ENCODE results near the gene CACNA2D2. TPM values are rescaled to one million over a fixed set of nuclear protein-coding genes. Genes with fewer than 3 reads are reported as not detected.

Gene CACNA2D2
- total RNA-seq, 1 donor from 2014 or later, result 17.3 TPM

- Mint-ChIP-seq H3K27me3 (ENCODE audit: unreplicated experiment) (peaks cover 15% of the 10 kb centered on the region), H3K27ac (ENCODE audit: unreplicated experiment) (no peak overlapping the region), H3K36me3 (ENCODE audit: low read depth, unreplicated experiment) (no peaks in the 10 kb centered on the region), H3K4me1 (ENCODE audit: unreplicated experiment) (no peaks in the 10 kb centered on the region), H3K9me3 (ENCODE audit: unreplicated experiment) (no peaks in the 10 kb centered on the region), H3K4me3 (ENCODE audit: unreplicated experiment) (no peak overlapping the region)
- TF ChIP-seq, protein P1, sequence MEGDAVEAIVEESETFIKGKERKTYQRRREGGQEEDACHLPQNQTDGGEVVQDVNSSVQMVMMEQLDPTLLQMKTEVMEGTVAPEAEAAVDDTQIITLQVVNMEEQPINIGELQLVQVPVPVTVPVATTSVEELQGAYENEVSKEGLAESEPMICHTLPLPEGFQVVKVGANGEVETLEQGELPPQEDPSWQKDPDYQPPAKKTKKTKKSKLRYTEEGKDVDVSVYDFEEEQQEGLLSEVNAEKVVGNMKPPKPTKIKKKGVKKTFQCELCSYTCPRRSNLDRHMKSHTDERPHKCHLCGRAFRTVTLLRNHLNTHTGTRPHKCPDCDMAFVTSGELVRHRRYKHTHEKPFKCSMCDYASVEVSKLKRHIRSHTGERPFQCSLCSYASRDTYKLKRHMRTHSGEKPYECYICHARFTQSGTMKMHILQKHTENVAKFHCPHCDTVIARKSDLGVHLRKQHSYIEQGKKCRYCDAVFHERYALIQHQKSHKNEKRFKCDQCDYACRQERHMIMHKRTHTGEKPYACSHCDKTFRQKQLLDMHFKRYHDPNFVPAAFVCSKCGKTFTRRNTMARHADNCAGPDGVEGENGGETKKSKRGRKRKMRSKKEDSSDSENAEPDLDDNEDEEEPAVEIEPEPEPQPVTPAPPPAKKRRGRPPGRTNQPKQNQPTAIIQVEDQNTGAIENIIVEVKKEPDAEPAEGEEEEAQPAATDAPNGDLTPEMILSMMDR (IDR thresholded peaks at IDR 0.05; ENCODE audit: unreplicated experiment), result no peak
- no peak for DNase-seq (ENCODE audit: low spot score)
Observed at GRCh38 chr3:50510325-50510724, 6.9 kb upstream of the CACNA2D2 start.

- no peak for DNase-seq (ENCODE audit: low spot score)
- no peak overlapping the region for H3K27ac Mint-ChIP-seq (ENCODE audit: unreplicated experiment)
Observed at GRCh38 chr3:50509715-50510114, 6.3 kb upstream of the CACNA2D2 start.

DNA sequence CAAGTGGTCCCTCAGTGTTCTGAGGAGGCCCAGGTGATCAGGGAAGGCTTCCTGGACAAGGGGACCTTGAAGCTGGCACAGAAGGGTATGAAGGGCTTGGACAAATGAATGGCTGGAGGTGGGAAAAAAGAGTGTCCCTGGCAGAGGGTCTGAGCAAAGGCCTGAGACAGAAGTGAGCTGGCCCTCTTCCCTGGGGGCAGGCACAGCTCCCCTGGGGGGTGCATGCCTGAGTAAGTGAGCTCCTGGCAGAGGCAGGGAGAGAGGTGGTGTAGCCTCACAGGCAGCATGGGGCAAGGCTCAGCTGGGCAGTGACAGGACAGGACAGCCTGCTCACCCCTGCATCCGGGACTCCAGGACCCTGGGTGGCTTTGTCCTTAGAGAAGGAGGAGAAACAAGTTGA, 5.4 kb upstream of the CACNA2D2 start:
- Mint-ChIP-seq H3K4me3 (ENCODE audit: unreplicated experiment) (no peak overlapping the region), H3K36me3 (ENCODE audit: low read depth, unreplicated experiment) (no peaks in the 10 kb centered on the region), H3K27ac (ENCODE audit: unreplicated experiment) (no peak overlapping the region), H3K27me3 (ENCODE audit: unreplicated experiment) (peaks cover 17% of the 10 kb centered on the region), H3K9me3 (ENCODE audit: unreplicated experiment) (no peaks in the 10 kb centered on the region), H3K4me1 (ENCODE audit: unreplicated experiment) (no peaks in the 10 kb centered on the region)
- TF ChIP-seq, protein P1 (IDR thresholded peaks at IDR 0.05; ENCODE audit: unreplicated experiment), result no peak
- no peak for DNase-seq (ENCODE audit: low spot score)

More at GRCh38 chr3:50509715-50510114, 6.3 kb upstream of the CACNA2D2 start:
- TF ChIP-seq, protein P1 (IDR thresholded peaks at IDR 0.05; ENCODE audit: unreplicated experiment), result no peak
- no peaks in the 10 kb centered on the region for H3K9me3 Mint-ChIP-seq (ENCODE audit: unreplicated experiment)
- no peaks in the 10 kb centered on the region for H3K36me3 Mint-ChIP-seq (ENCODE audit: low read depth, unreplicated experiment)
- peaks cover 17% of the 10 kb centered on the region for H3K27me3 Mint-ChIP-seq (ENCODE audit: unreplicated experiment)
- H3K4me1 Mint-ChIP-seq (ENCODE audit: unreplicated experiment), result no peaks in the 10 kb centered on the region
- no peak overlapping the region for H3K4me3 Mint-ChIP-seq (ENCODE audit: unreplicated experiment)

GRCh38 chr3:50506169-50506568, 2.7 kb upstream of the CACNA2D2 start:
- DNase-seq (ENCODE audit: low spot score), result no peak
- peaks cover 5% of the 10 kb centered on the region for H3K4me1 Mint-ChIP-seq (ENCODE audit: unreplicated experiment)
- H3K4me3 Mint-ChIP-seq (ENCODE audit: unreplicated experiment), result no peak overlapping the region
- TF ChIP-seq, protein P1 (IDR thresholded peaks at IDR 0.05; ENCODE audit: unreplicated experiment), result no peak
- peaks cover 22% of the 10 kb centered on the region for H3K27me3 Mint-ChIP-seq (ENCODE audit: unreplicated experiment)
- peak overlapping the region; percentile 52 for H3K27ac Mint-ChIP-seq (ENCODE audit: unreplicated experiment)
- peaks cover 4% of the 10 kb centered on the region for H3K36me3 Mint-ChIP-seq (ENCODE audit: low read depth, unreplicated experiment)
- H3K9me3 Mint-ChIP-seq (ENCODE audit: unreplicated experiment), result no peaks in the 10 kb centered on the region

DNA sequence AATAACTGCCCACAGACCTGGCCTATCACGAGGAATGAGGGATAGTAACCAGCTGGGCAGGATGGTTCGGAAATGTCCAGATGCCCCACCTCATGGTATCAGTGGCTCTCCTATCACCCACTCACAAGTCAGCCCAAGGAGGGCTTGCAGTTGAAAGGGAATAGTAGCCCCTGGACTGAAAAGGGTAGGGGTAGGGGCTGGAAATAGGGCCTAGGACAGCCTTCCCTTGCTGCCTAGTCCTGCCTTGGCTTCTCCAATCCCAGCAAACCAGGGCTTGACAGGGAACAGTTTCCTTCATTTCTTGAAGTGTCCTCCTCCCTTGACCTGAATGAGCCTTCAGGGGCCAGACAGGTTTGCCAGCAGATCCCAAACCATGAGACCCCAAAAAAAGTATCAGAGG, 1.2 kb upstream of the CACNA2D2 start:
- Mint-ChIP-seq H3K36me3 (ENCODE audit: low read depth, unreplicated experiment) (peaks cover 4% of the 10 kb centered on the region), H3K27ac (ENCODE audit: unreplicated experiment) (peak overlapping the region; percentile 30), H3K4me3 (ENCODE audit: unreplicated experiment) (no peak overlapping the region), H3K9me3 (ENCODE audit: unreplicated experiment) (no peaks in the 10 kb centered on the region), H3K4me1 (ENCODE audit: unreplicated experiment) (peaks cover 5% of the 10 kb centered on the region), H3K27me3 (ENCODE audit: unreplicated experiment) (peaks cover 19% of the 10 kb centered on the region)
- no peak for DNase-seq (ENCODE audit: low spot score)
- TF ChIP-seq, protein P1 (IDR thresholded peaks at IDR 0.05; ENCODE audit: unreplicated experiment), result no peak
